GM19035 (cell line): Measurements from ENCODE around the gene NHERF2.
"Not testable (repeated sequence)": the region's sequence is repeated elsewhere in the genome, so short reads cannot be mapped to it uniquely, and the experiment has no call there.

Experiments
- ATAC-seq: cut with Tn5 transposase; IDR thresholded peaks from one replicate; pipeline ENCODE4 v1.9.1; 2021; ENCODE audit not compliant: unreplicated experiment

The NHERF2 gene

DNA sequence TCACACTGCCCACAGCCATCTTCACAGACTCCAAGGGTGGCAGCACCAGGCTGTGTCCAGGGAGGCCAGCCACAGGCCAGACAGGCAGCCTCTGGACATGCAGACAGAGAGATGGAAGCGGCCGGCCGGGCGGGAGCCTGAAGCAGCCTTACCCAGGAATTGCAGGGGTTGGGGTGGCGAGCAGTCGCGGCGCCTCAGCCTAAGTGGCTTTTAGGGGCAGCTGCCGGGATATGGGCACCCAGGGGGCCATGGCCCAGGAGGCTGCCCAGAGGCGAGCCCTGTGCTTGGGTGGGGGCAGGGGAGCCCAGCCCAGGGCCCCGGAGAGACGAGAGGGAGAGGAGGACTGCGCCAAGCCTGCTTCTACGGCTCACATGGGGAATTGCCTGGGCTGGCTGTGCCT lies 1.5 kb upstream of the NHERF2 start:
- no peak for ATAC-seq

DNA sequence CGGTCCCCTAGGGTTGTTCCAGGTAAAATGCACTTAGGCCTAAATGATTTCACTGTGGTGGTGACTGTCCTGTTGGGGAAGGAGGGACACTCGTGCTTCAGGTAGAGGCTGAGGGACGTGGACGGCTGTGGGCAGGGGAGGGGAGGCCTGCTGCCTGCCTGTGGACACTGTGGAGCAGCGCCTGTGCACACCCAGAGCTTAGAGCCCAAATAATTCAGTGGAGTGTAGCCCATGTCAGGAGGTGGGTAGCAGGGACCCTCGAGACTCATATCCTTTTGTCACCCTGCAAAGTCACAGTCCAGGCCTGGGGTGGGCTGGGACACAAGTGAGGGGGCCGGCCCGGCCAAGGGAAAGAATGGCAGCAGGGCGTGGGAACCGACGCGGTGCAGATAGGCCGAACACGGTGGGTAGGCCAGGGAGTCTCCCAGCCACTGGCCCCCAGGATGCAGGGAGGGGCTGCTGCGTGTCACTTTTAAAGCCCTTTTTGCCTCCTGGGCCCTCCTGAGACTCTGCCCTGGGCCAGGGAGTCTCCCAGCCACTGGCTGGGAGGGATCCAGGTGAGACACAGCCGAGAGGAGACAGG lies 733 bp upstream of the NHERF2 start:
- ATAC-seq, result no peak

DNA sequence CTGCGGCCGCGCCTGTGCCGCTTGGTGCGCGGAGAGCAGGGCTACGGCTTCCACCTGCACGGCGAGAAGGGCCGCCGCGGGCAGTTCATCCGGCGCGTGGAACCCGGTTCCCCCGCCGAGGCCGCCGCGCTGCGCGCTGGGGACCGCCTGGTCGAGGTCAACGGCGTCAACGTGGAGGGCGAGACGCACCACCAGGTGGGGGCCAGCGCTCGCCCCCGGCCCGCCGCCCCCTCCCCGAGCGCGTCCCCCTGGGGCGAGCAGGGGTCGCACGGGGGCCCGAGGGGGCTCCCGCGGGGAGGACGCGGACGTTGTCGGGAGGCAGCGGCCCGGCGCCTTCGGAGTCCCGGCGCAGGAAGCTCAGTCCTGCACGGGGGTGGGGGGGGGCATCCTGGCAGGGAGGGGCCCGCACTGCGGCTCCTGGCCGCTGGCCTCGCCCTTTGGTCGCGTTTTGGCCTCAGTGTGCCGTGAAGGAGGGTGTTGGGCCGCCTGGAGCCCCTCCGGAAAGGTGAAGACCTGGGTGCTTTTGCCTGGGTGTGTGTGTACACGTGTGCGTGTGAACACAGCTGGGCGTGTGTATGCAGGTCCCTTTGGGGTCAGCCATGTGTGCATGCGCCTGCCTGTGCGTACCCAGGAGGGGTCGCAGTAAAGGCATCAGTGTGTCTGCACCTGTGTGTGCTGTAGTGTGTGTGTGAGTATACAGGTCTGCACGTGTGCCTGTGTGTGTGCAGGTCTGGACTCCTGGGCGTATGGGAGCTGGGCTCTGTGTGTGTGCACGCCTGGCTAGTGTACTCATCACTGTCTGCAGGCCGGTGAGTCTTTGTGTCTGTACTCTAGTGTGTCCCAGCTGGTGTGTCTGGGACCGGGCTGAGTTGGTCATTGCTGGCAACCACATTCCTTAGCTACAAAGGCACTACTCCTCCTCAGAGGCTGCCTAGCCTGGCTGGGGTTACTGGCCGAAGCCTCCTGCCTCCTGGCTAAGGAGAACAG lies 615 bp downstream of the NHERF2 start:
- ATAC-seq, result no peak

GRCh38 chr16:2028146-2028545 lies 1.4 kb downstream of the NHERF2 start:
- no peak for ATAC-seq

GRCh38 chr16:2028620-2029220 lies 2.0 kb downstream of the NHERF2 start:
- ATAC-seq, result no peak

DNA sequence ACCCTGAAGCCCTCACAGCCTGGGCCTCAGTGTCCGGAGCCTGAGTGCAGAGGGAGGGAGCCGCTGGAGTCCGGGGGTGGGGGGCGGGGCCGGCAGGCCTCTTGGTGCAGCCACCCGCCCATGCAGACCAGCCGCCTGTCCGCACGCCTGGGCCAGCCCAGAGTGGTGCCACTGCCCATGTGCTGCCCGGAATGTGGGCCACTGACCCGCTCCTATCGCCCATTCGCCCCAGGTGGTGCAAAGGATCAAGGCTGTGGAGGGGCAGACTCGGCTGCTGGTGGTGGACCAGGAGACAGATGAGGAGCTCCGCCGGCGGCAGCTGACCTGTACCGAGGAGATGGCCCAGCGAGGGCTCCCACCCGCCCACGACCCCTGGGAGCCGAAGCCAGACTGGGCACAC lies 2.6 kb downstream of the NHERF2 start:
- ATAC-seq, result no peak

GRCh38 chr16:2030036-2030435 lies 3.3 kb downstream of the NHERF2 start:
- ATAC-seq, result no peak

DNA sequence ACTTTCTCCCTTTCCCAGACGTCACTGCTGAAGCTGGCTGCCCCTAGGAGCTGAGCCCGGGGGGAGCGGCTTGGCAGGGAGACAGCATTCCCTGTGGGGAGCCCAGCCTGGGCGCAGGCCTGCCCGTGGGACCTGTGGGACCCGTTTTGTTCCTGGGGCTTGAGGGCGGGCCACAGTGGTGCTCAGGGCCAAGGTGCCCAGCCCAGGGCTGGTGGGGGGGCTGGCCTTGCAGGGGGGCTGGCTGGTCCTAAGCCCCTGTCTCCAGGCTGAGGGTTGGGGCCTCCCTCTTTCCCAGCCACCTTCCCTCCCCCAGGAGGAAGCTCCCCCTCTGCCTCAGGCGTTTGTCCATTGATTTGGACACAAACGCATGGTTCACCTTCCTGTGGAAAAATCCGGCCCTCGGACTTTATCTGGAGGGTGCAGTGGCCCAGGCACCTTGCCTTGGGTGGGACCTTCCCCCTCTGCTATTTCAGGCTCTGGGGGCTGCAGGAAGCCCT lies 4.4 kb downstream of the NHERF2 start:
- no peak for ATAC-seq

- no peak for ATAC-seq
These were observed 5.8 kb downstream of the NHERF2 start for GRCh38 chr16:2032285-2033056.

- ATAC-seq, result no peak
These were observed 6.6 kb downstream of the NHERF2 start for GRCh38 chr16:2033057-2033908.

DNA sequence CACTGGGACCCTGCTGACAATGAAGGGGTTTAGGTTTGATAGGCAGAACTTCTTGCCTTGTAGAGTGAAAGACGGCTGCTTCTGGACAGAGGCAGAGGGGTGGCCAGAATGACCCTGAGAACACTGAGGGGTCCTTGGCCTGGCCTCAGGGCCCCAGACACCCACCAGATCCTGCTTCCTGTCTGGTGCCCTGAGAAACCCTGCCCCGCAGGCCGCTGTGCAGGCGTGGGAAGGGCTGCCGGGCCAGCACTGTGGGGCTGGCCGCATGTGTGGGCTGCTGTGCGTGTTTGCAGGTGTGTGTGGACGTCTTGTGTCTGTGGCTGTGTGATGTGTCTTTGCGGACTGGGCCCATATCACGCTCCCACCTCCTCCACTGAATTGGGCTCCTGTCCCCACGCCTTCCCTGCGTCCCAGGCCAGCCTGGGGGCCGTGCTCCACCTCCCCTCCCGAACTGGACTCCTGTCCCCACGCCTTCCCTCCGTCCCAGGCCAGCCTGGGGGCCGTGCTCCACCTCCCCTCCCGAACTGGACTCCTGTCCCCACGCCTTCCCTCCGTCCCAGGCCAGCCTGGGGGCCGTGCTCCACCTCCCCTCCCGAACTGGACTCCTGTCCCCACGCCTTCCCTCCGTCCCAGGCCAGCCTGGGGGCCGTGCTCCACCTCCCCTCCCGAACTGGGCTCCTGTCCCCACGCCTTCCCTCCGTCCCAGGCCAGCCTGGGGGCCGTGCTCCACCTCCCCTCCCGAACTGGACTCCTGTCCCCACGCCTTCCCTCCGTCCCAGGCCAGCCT lies 7.4 kb downstream of the NHERF2 start:
- not testable (repeated sequence) for ATAC-seq

GRCh38 chr16:2034696-2035430 lies 8.2 kb downstream of the NHERF2 start:
- ATAC-seq, result no peak

DNA sequence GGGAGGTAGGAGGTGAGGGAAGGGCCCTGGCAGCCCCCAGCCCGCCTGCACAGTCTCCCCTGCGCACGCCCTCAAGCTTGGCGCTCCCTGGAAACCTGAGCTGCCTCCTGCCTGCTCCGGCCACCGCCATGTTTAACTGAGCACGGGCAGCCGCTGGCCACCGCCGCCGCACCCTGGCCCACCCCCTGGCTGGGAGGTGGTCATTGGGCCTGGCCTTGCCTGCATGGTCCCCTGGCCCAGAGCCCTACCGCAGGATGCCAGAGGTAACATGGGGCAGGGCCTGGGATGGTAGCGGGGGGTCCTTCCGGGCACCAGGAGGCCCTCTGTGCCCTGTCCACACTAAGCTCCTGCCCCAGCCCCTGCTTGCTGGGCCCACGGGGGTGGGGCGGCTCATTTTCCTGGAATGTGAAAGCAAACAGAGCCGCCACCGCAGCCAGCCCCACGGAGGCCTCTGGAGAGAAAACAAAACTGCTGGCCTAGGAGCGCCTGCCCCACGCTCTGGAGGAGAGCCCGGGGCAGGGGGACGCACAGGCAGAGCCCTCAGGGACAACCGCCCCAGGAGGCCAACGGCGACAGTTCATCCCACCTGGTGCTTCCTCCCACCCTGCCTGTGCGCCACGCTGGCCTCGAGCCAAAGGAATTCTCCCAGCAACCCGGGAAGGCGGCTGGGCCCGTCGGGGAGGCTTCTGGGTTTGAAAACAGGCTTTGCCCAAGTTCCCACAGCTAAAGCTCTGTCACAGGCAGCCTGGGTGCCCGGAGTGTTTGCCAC lies 8.9 kb downstream of the NHERF2 start:
- no peak for ATAC-seq

DNA sequence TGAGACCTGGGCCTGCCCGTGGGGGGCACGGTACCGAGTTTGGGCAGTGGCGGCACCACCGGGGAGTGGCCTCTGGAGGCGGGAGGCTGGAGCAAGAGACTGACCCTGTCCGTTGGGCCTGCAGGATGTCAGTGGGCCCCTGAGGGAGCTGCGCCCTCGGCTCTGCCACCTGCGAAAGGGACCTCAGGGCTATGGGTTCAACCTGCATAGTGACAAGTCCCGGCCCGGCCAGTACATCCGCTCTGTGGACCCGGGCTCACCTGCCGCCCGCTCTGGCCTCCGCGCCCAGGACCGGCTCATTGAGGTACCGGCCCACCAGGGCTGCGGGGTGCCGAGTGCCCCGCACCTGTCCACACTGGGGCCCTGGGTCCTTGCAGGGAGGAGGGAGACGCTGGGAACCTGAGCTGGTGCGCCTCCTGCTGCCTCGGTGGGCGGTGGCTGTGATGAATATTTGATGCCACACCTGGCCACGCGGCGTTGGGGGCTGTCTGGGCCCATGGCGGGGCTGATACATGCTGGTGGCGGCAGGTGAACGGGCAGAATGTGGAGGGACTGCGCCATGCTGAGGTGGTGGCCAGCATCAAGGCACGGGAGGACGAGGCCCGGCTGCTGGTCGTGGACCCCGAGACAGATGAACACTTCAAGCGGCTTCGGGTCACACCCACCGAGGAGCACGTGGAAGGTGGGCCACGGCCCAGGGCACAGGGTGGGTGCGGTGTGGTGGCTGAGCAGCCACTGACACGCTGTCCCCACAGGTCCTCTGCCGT lies 9.7 kb downstream of the NHERF2 start:
- ATAC-seq, result no peak

- ATAC-seq, result no peak
These were observed 10.4 kb downstream of the NHERF2 start for GRCh38 chr16:2037115-2037514.

- no peak for ATAC-seq
These were observed 11.1 kb downstream of the NHERF2 start for GRCh38 chr16:2037647-2038381.
